Measurements from ENCODE around the gene COX14.

The COX14 gene

GRCh38 chr12:50162230-50162629, 50.2 kb downstream of the COX14 start:
- no peak for DNase-seq

DNA sequence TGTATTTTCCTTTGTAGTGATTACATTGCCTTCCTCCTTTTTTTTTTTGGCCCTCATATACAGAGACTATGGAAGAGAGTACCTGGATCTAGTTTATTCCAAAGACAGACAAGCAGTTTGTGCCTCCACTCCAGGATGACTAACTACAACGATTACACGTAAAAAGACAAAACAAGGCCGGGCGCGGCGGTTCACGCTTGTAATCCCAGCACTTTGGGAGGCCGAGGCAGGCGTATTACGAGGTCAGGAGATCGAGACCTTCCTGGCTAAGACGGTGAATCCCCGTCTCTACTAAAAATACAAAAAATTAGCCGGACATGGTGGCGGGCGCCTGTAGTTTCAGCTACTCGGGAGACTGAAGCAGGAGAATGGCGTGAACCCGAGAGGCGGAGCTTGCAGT, 52.9 kb downstream of the COX14 start:
- no peak for DNase-seq

GRCh38 chr12:50166799-50167048, 54.7 kb downstream of the COX14 start:
- DNase-seq, result no peak

DNA sequence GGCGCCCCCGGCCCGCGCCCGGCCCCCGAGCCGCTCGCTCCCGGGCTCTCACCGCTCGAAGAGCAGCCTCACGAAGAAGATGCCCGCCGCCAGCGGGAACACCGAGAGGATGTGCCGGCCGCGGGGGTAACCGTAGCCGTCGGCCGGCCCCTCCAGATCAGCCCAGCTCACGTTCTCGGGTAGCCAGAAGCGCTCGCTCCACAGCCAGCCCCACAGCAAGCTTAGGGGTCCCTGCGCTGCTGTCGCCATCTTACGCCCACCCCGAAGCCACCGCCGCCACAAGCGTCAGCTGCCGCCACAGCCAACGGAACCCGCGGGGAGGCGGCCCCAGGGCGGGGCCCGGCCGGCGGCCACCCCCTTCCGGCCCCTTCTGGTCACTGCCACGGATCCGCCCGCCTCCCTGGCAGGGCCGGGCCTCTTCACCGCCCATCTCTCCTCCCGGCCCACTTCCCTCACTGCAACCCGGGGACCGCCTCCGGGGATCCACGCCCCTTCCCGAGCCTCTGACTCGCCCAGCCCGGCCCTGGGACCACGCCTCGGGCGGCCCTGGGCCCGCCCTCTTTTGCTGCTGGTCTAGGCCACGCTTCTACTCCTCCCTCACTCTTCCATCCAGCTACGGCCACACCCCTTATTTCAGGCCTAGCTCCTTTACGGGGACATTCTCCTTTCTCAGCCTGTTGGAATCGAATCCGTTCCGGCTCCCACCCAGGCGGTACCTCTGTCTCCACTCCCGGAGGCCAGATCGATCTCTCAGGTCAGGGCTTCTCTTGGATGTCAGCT, 55.2 kb downstream of the COX14 start, which contains the start of gene CERS5:
Gene CERS5 (minus strand): TSS at position 321 of the 780 bp plus-strand sequence. CDS start 72 bp downstream, at position 249.
- DNase-seq, result peak; percentile 99
